ENCODE measurements around the gene TWF1.

Gene TWF1

GRCh38 chr12:43826681-43827080, 20.6 kb upstream of the TWF1 start:
- Mint-ChIP-seq H3K4me1 (ENCODE audit: low read depth) (peaks cover under 1% of the 10 kb centered on the region), H3K9me3 (no peaks in the 10 kb centered on the region), H3K27ac (no peak overlapping the region), H3K27me3 (peaks cover 33% of the 10 kb centered on the region), H3K36me3 (ENCODE audit: low read depth) (no peaks in the 10 kb centered on the region), H3K4me3 (no peak overlapping the region)
- intact Hi-C loops (cut with micrococcal nuclease), result no loop called here

DNA sequence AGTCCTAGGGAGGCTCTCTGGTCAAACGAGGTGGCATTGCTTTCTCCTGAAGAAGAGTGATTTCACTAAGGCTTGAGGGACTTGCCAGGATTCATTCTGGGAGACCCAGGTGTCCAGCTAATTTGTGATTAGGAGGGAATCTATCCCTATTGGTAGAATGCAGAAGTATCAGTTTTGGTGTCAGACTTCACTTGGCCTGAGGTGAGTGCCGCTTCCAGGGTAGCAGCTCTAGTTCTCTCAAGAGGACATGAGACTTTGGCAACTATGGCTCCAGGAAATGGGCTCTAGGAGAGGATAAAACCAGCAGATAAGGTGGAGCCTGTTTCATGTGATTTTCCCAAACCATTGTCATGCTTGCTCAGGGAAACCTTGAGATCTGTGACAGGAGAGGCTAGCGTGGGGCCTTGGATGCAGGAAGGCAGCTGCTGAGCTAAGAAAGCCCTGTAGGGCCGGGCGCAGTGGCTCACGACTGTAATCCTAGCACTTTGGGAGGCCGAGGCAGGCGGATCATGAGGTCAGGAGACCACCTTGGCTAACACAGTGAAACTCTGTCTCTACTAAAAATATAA, 18.2 kb upstream of the TWF1 start:
- no peak overlapping the region for H3K4me3 Mint-ChIP-seq
- no peaks in the 10 kb centered on the region for H3K36me3 Mint-ChIP-seq (ENCODE audit: low read depth)
- peaks cover 22% of the 10 kb centered on the region for H3K27me3 Mint-ChIP-seq
- no peak overlapping the region for H3K27ac Mint-ChIP-seq
- no peaks in the 10 kb centered on the region for H3K4me1 Mint-ChIP-seq (ENCODE audit: low read depth)
- intact Hi-C loops (cut with micrococcal nuclease), result no loop called here
- H3K9me3 Mint-ChIP-seq, result no peaks in the 10 kb centered on the region

- H3K36me3 Mint-ChIP-seq (ENCODE audit: low read depth), result no peaks in the 10 kb centered on the region
- peaks cover 35% of the 10 kb centered on the region for H3K27me3 Mint-ChIP-seq
- H3K27ac Mint-ChIP-seq, result no peak overlapping the region
- H3K4me1 Mint-ChIP-seq (ENCODE audit: low read depth), result no peaks in the 10 kb centered on the region
- intact Hi-C loops (cut with micrococcal nuclease), result no loop called here
- H3K9me3 Mint-ChIP-seq, result no peaks in the 10 kb centered on the region
- no peak overlapping the region for H3K4me3 Mint-ChIP-seq
Observed at GRCh38 chr12:43816168-43816567, 10.1 kb upstream of the TWF1 start.

DNA sequence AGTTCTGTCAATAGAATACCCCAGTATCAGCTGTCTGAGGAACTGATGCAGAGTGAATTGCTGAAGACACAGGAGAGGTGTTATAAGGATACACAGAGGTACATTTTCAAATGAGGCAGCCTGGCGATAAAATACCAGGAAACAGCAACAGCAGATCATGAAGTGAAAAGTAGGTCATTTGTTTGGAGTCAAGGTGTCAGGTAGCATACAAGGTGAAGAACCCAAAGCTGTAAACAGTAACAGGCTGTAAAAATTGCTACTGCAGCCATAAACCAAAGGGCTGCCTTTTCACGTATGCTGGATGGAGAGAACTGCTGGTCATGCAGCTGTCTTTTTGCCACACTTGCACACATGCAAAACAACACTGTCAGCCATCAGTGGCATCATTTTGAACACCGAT, 9.3 kb upstream of the TWF1 start:
- H3K27ac Mint-ChIP-seq, result no peak overlapping the region
- no peaks in the 10 kb centered on the region for H3K36me3 Mint-ChIP-seq (ENCODE audit: low read depth)
- H3K27me3 Mint-ChIP-seq, result peaks cover 37% of the 10 kb centered on the region
- intact Hi-C loops (cut with micrococcal nuclease), result no loop called here
- H3K4me3 Mint-ChIP-seq, result no peak overlapping the region
- H3K4me1 Mint-ChIP-seq (ENCODE audit: low read depth), result no peaks in the 10 kb centered on the region
- no peaks in the 10 kb centered on the region for H3K9me3 Mint-ChIP-seq

DNA sequence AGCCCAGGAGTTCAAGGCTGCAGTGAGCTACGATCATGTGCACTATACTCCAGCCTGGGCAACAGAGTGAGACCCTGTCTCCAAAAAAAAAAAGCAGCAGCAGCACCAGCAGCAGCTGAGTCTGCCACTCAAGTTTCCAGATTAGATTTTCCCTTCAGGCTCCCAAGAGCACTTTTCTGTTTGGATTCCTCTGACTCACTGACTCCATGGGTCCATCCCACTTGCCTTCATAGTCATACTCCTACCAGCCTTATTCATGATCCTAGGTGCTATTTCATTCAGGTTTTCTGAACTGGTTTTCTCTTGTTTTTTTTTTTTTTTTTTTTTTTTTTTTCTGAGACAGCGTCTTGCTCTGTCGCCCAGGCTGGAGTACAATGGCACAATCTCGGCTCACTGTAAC, 6.8 kb upstream of the TWF1 start:
- no peaks in the 10 kb centered on the region for H3K36me3 Mint-ChIP-seq (ENCODE audit: low read depth)
- H3K27ac Mint-ChIP-seq, result no peak overlapping the region
- H3K9me3 Mint-ChIP-seq, result no peaks in the 10 kb centered on the region
- peaks cover 36% of the 10 kb centered on the region for H3K27me3 Mint-ChIP-seq
- intact Hi-C loops (cut with micrococcal nuclease), result no loop called here
- no peaks in the 10 kb centered on the region for H3K4me1 Mint-ChIP-seq (ENCODE audit: low read depth)
- H3K4me3 Mint-ChIP-seq, result no peak overlapping the region

GRCh38 chr12:43812057-43812456, 5.9 kb upstream of the TWF1 start:
- H3K9me3 Mint-ChIP-seq, result no peaks in the 10 kb centered on the region
- no peaks in the 10 kb centered on the region for H3K36me3 Mint-ChIP-seq (ENCODE audit: low read depth)
- H3K27ac Mint-ChIP-seq, result no peak overlapping the region
- H3K4me1 Mint-ChIP-seq (ENCODE audit: low read depth), result peaks cover 5% of the 10 kb centered on the region
- H3K27me3 Mint-ChIP-seq, result peaks cover 36% of the 10 kb centered on the region
- intact Hi-C loops (cut with micrococcal nuclease), result no loop called here
- no peak overlapping the region for H3K4me3 Mint-ChIP-seq

DNA sequence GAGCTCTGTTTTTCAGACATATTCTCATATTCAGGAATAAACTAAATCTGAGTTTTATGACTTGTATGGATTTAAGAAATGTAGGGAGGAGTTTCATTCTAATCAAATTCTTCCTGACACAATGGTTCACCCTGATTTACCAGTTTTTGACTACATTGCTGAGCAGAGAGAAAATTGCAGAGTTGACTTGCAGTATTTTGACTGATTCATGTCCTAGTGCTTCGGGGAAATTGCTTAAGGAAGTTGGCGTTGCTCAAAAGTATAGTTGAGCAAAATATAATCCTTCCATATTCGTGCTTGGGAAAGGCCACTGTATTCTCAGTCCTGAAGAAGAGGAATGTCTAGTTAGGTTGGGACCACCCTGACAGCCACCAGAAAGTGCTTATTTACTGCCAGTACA, 1.3 kb upstream of the TWF1 start:
- peaks cover 20% of the 10 kb centered on the region for H3K36me3 Mint-ChIP-seq (ENCODE audit: low read depth)
- H3K27ac Mint-ChIP-seq, result peak overlapping the region; percentile 99
- H3K27me3 Mint-ChIP-seq, result peaks cover 15% of the 10 kb centered on the region
- H3K9me3 Mint-ChIP-seq, result no peaks in the 10 kb centered on the region
- intact Hi-C loops (cut with micrococcal nuclease), result loop anchor here (2.0 kb wide), 1 partner anchor 75 kb away; no protein-coding TSS in a partner anchor
- no peak overlapping the region for H3K4me3 Mint-ChIP-seq
- H3K4me1 Mint-ChIP-seq (ENCODE audit: low read depth), result peaks cover 22% of the 10 kb centered on the region

DNA sequence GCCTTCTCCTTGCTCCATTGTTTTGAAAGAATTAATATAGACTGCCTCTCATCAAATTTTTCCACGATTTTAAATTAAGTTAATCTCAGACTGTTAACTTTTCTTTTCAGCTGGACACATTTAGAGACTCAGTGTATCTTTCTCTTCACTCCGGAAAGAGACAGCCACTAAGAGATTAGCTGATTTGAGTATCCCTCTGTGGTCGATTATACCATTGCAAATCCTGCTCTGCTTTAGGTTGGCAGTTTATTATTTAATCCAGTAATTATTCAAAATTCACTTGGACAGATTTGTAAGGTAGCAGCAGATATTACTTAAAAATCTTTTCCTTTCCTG, 588 bp upstream of the TWF1 start:
- intact Hi-C loops (cut with micrococcal nuclease), result loop anchor here (1.0 to 2.0 kb wide), 2 partner anchors 30 to 76 kb away; partner anchors contain the start of gene TMEM117
- peak overlapping the region; percentile 99 for H3K27ac Mint-ChIP-seq

GRCh38 chr12:43805149-43805859, 813 bp downstream of the TWF1 start:
- intact Hi-C loops (cut with micrococcal nuclease), result loop anchor here (1.0 kb wide), 1 partner anchor 46 kb away; no protein-coding TSS in a partner anchor
- Mint-ChIP-seq H3K27me3 (peaks cover 3% of the 10 kb centered on the region), H3K4me1 (ENCODE audit: low read depth) (peaks cover 22% of the 10 kb centered on the region), H3K4me3 (peak overlapping the region; percentile 100), H3K9me3 (no peaks in the 10 kb centered on the region), H3K36me3 (ENCODE audit: low read depth) (peaks cover 31% of the 10 kb centered on the region), H3K27ac (peak overlapping the region; percentile 99)

More for the DNA sequence above, 588 bp upstream of the TWF1 start:
- H3K9me3 Mint-ChIP-seq, result no peaks in the 10 kb centered on the region
- H3K36me3 Mint-ChIP-seq (ENCODE audit: low read depth), result peaks cover 20% of the 10 kb centered on the region
- peak overlapping the region; percentile 100 for H3K4me3 Mint-ChIP-seq
- peaks cover 22% of the 10 kb centered on the region for H3K4me1 Mint-ChIP-seq (ENCODE audit: low read depth)
- H3K27me3 Mint-ChIP-seq, result peaks cover 10% of the 10 kb centered on the region

DNA sequence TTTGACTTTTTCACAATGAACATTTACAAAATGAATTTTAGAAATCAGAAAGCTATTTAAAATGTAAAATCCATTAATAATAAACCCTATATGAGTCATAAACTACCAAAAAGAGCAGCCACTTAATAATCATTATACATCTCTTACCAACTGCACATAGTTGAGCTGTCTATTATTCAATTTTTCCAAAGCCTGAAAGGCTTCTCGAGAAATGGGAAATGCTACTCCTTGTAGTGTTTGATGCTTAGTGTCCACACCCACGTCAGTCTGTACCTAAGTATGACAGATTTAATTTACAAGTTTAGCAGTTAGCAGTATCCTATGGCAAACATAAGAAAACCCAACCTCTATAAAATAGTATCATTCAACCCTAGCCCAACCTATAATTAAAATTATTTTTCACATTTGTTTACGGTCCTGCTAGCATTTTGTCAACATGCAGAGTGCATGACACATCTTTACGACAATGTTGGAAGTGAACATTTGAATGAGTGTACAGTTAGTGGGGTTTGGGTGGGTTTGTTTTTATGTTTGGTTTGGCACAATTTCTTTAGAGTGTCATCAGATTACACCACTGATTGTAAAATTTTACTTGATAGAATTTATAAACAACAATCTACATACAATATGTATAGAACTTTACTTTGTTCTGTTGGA, 8.4 kb downstream of the TWF1 start:
- intact Hi-C loops (cut with micrococcal nuclease), result no loop called here
- peaks cover 48% of the 10 kb centered on the region for H3K36me3 Mint-ChIP-seq (ENCODE audit: low read depth)

DNA sequence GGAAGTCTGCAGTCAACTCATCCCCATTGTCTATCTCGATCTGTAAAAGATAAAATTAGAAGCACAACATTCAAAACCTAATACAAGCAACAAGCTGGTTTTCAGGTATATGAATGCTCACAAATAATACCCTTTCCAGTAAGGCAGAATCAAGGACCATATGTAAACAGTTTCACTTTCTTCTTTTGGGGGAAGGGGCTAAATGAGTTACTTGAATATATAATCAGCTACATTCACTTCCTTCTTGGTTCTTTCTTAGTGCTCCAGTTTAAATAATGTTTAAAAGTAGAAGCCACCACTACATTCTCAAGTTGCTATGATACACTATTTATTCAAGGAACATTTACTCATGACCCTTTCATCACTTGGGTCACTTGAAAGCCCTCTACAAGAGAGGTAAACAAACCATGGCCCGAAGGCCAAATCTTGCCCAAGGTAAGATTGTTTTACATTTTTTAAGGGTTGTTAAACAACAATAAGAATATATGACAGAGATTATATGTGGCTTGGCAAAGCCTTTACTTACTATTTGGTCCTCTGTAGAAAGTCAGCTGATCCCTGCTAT, 10.3 kb downstream of the TWF1 start:
- intact Hi-C loops (cut with micrococcal nuclease), result no loop called here
- no peaks in the 10 kb centered on the region for H3K9me3 Mint-ChIP-seq
- H3K27ac Mint-ChIP-seq, result no peak overlapping the region
- no peaks in the 10 kb centered on the region for H3K4me1 Mint-ChIP-seq (ENCODE audit: low read depth)
- no peaks in the 10 kb centered on the region for H3K27me3 Mint-ChIP-seq
- no peak overlapping the region for H3K4me3 Mint-ChIP-seq
- H3K36me3 Mint-ChIP-seq (ENCODE audit: low read depth), result peaks cover 42% of the 10 kb centered on the region

More for the DNA sequence above, 8.4 kb downstream of the TWF1 start:
- Mint-ChIP-seq H3K27ac (no peak overlapping the region), H3K27me3 (no peaks in the 10 kb centered on the region), H3K4me1 (ENCODE audit: low read depth) (no peaks in the 10 kb centered on the region), H3K4me3 (no peak overlapping the region), H3K9me3 (no peaks in the 10 kb centered on the region)

DNA sequence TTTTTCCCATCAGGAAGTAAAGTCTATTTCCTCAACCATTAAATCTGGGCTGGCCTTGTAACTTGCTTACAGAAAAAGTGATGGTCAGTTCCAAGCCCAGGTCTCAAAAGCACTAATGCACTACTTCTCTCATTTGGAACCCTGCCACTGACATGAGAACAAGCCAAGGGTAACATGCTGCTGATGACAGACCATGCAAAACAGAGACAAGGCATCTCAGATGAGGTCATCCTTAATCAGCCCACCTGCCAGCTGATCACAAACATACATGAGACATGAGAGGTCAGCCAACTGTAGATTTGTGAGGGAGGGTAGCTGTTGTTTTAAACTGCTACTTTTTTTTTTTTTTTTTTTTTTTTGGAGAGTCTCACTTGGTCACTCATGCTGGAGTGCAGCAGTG, 16.2 kb downstream of the TWF1 start:
- peaks cover 48% of the 10 kb centered on the region for H3K36me3 Mint-ChIP-seq (ENCODE audit: low read depth)
- intact Hi-C loops (cut with micrococcal nuclease), result no loop called here
- H3K9me3 Mint-ChIP-seq, result no peaks in the 10 kb centered on the region
- H3K27ac Mint-ChIP-seq, result no peak overlapping the region
- no peak overlapping the region for H3K4me3 Mint-ChIP-seq
- no peaks in the 10 kb centered on the region for H3K27me3 Mint-ChIP-seq
- H3K4me1 Mint-ChIP-seq (ENCODE audit: low read depth), result no peaks in the 10 kb centered on the region

- Mint-ChIP-seq H3K27me3 (no peaks in the 10 kb centered on the region), H3K27ac (no peak overlapping the region), H3K4me1 (ENCODE audit: low read depth) (no peaks in the 10 kb centered on the region), H3K4me3 (no peak overlapping the region), H3K9me3 (no peaks in the 10 kb centered on the region), H3K36me3 (ENCODE audit: low read depth) (peaks cover 62% of the 10 kb centered on the region)
- intact Hi-C loops (cut with micrococcal nuclease), result no loop called here
Observed at GRCh38 chr12:43786899-43787693, 19.0 kb downstream of the TWF1 start.

Data from dendritic cell treated with granulocyte-macrophage colony-stimulating factor and Interleukin-4, amounts not matched to agents 40 ng/mL and 50 ng/mL, for 4 days (primary cell).